Measurements from ENCODE around the gene PPT1.
"Not testable (repeated sequence)": the region's sequence is repeated elsewhere in the genome, so short reads cannot be mapped to it uniquely, and the experiment has no call there.

Gene PPT1

GRCh38 chr1:40090652-40091355 is 6.2 kb downstream of the PPT1 start:
- Histone ChIP-seq H3K4me3 (replicated peaks; ENCODE audit: insufficient read depth, low read length) (no peak overlapping the region), H3K27me3 (ENCODE audit: insufficient read depth, poor library complexity, severe bottlenecking) (no peaks in the 10 kb centered on the region), H3K27ac (replicated peaks) (no peak overlapping the region)
- DNase-seq (ENCODE audit: low read depth in 1 of 2, low spot score in 1 of 2), result no peak
- no peak for TF ChIP-seq SPI1 (IDR thresholded peaks at IDR 0.05; ENCODE audit: borderline replicate concordance, low read depth)
- TF ChIP-seq REST (IDR thresholded peaks at IDR 0.05; ENCODE audit: insufficient replicate concordance, low read depth), result no peak

GRCh38 chr1:40084750-40085149 is 12.3 kb downstream of the PPT1 start:
- H3K27ac ChIP-seq (replicated peaks); H3K27me3 ChIP-seq (ENCODE audit: insufficient read depth, poor library complexity, severe bottlenecking); H3K4me3 ChIP-seq (replicated peaks; ENCODE audit: insufficient read depth, low read length): not testable (repeated sequence)
- peak in 1 of 2 experiments; percentile 58 for DNase-seq (ENCODE audit: low read depth in 1 of 2, low spot score in 1 of 2)
- peak; percentile 9 for TF ChIP-seq CTCF (IDR thresholded peaks at IDR 0.05; ENCODE audit: insufficient read depth, low read length)

GRCh38 chr1:40081871-40082270 is 15.2 kb downstream of the PPT1 start:
- TF ChIP-seq SPI1 (IDR thresholded peaks at IDR 0.05; ENCODE audit: borderline replicate concordance, low read depth) (peak; percentile 76), REST (IDR thresholded peaks at IDR 0.05; ENCODE audit: insufficient replicate concordance, low read depth) (no peak), GABPA (IDR thresholded peaks at IDR 0.05; ENCODE audit: low read depth) (no peak)
- Histone ChIP-seq H3K4me3 (replicated peaks; ENCODE audit: insufficient read depth, low read length) (no peak overlapping the region), H3K27ac (replicated peaks) (no peak overlapping the region), H3K27me3 (ENCODE audit: insufficient read depth, poor library complexity, severe bottlenecking) (no peaks in the 10 kb centered on the region)
- peak in 1 of 2 experiments; percentile 42 for DNase-seq (ENCODE audit: low read depth in 1 of 2, low spot score in 1 of 2)

- TF ChIP-seq CTCF (IDR thresholded peaks at IDR 0.05; ENCODE audit: insufficient read depth, low read length) (no peak), REST (IDR thresholded peaks at IDR 0.05; ENCODE audit: insufficient replicate concordance, low read depth) (no peak), GABPA (IDR thresholded peaks at IDR 0.05; ENCODE audit: low read depth) (no peak), SPI1 (IDR thresholded peaks at IDR 0.05; ENCODE audit: borderline replicate concordance, low read depth) (no peak), POLR2AphosphoS5 (IDR thresholded peaks at IDR 0.05; ENCODE audit: low read depth) (no peak)
- Histone ChIP-seq H3K4me3 (replicated peaks; ENCODE audit: insufficient read depth, low read length) (no peak overlapping the region), H3K27me3 (ENCODE audit: insufficient read depth, poor library complexity, severe bottlenecking) (no peaks in the 10 kb centered on the region), H3K27ac (replicated peaks) (no peak overlapping the region)
- DNase-seq (ENCODE audit: low read depth in 1 of 2, low spot score in 1 of 2), result no peak
These were observed 17.2 kb downstream of the PPT1 start for GRCh38 chr1:40079774-40080400.
